Neural progenitor cell (in vitro differentiated cells): ENCODE measurements around the gene DNAJB12.

Experiments used
- EZH2 ChIP-seq: fragments of 200-600 bp; sonication (generic); IDR thresholded peaks from 2 replicates; pipeline ENCODE4 v1.6.1; 2017; ENCODE audit warnings: antibody characterized with exemption, mild to moderate bottlenecking, moderate library complexity
- TF ChIP-seq, protein P1 (sequence below): fragments of 200-600 bp; sonication (generic); IDR thresholded peaks from 2 replicates; pipeline ENCODE4 v1.5.1; 2017; ENCODE audit warnings: antibody characterized with exemption, mild to moderate bottlenecking

DNA sequence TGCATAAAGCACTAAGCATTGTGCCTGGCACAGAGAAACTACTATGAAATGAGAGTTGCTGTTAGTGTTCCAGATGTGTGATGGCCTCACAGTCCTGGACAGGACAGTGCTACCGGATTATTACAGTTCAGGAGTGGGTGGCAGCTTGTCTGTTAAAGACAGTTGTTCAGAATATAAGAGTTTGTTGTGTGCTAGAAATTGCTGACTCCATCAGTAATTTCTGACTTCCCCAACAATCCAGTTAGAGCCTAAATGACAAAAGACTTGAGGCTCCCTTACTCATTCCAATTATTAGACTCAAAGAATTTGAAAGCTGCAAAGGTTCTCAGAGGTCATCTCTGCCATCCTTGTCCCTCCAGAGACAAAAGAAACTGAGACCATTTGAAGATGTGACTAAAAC is 34.3 kb upstream of the DNAJB12 start:
- TF ChIP-seq, protein P1, sequence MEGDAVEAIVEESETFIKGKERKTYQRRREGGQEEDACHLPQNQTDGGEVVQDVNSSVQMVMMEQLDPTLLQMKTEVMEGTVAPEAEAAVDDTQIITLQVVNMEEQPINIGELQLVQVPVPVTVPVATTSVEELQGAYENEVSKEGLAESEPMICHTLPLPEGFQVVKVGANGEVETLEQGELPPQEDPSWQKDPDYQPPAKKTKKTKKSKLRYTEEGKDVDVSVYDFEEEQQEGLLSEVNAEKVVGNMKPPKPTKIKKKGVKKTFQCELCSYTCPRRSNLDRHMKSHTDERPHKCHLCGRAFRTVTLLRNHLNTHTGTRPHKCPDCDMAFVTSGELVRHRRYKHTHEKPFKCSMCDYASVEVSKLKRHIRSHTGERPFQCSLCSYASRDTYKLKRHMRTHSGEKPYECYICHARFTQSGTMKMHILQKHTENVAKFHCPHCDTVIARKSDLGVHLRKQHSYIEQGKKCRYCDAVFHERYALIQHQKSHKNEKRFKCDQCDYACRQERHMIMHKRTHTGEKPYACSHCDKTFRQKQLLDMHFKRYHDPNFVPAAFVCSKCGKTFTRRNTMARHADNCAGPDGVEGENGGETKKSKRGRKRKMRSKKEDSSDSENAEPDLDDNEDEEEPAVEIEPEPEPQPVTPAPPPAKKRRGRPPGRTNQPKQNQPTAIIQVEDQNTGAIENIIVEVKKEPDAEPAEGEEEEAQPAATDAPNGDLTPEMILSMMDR = no peak
- no peak for TF ChIP-seq EZH2
